Activated CD4-positive, alpha-beta T cell treated with anti-CD3 and anti-CD28 coated beads for 36 hours (primary cell): ENCODE results near the gene RPH3AL. TPM values are rescaled to one million over a fixed set of nuclear protein-coding genes. Genes with fewer than 3 reads are reported as not detected.
"Not testable (repeated sequence)": the region's sequence is repeated elsewhere in the genome, so short reads cannot be mapped to it uniquely, and the experiment has no call there.

Experiments used
- ATAC-seq: fragments of 200-7000 bp; cut with Tn5 transposase; one replicate; pipeline ENCODE4 v1.10.0; 2021; ENCODE audit warnings: mild to moderate bottlenecking, moderate library complexity
- CTCF ChIA-PET: fragments of 350-600 bp; sonication (Branson Sonifier 250); formaldehyde crosslinking; loops from one replicate; lab custom pipeline; 2021; ENCODE audit warnings: antibody characterized with exemption; lab: Charles Lee
- POLR2A ChIA-PET: fragments of 350-600 bp; sonication (Branson Sonifier 250); formaldehyde crosslinking; loops from one replicate; lab custom pipeline; 2021; ENCODE audit warnings: antibody characterized with exemption, inconsistent platforms; lab: Charles Lee
- DNase-seq: peaks from one replicate; pipeline ENCODE4 v3.0.0-alpha.2; 2020
- H3K27ac Mint-ChIP-seq: one replicate; pipeline ENCODE4 v1.8.0; 2021; ENCODE audit warnings: mixed read lengths
- H3K27me3 Mint-ChIP-seq: one replicate; pipeline ENCODE4 v1.8.0; 2021; ENCODE audit warnings: mixed read lengths
- H3K36me3 Mint-ChIP-seq: one replicate; pipeline ENCODE4 v1.8.0; 2021; ENCODE audit warnings: low read depth, mixed read lengths
- H3K4me1 Mint-ChIP-seq: one replicate; pipeline ENCODE4 v1.8.0; 2021; ENCODE audit warnings: mixed read lengths
- H3K4me3 Mint-ChIP-seq: one replicate; pipeline ENCODE4 v1.8.0; 2021; ENCODE audit warnings: mild to moderate bottlenecking, moderate library complexity, mixed read lengths
- H3K9me3 Mint-ChIP-seq: one replicate; pipeline ENCODE4 v1.8.0; 2021; ENCODE audit warnings: low read depth, mixed read lengths
- intact Hi-C, 2 experiments: fragments of 100-400 bp; cut with DNase I in 1 of 2; cut with micrococcal nuclease in 1 of 2; formaldehyde crosslinking; loops; one replicate each; pipeline versions ENCODE4 v1.14.2 to v1.15.1; 2022 to 2024; cut with DNase I, micrococcal nuclease
- total RNA-seq, 2 experiments: library from RNA; stranded (reverse); gene quantifications; one replicate each; pipeline ENCODE4 v1.2.3, GENCODE V29; 2021

Gene RPH3AL
- total RNA-seq, 2 experiments from 2014 or later = 1.4 to 2.0 TPM

DNA sequence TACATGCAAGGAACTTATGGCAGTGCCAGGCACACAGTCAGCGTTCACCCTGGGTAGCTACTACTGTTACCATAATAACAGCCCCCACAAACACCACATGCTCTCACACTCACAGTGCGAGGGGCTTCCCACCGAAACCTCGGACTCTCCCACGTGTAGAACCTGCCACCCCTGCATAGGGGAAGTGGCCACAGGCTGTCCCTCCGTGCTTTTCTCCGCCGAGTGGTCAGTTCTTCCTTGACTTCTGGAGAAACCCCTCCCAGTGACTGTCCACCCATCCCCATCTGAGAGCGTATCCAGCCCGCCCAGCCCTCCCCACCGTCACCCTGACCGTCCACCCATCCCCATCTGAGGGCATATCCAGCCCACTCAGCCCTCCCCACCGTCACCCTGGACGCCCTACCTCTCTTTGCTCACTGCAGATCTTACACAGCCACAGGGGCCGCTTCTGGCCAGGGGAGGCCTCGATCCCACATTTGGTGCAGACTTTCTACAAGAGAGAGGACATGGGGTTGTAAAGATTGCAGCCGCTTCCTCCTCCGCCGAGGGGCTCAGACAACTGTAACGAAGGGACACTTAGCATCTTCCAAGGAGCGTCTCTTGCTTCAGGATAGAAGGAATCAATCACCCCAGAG is 71.1 kb downstream of the RPH3AL start:
- POLR2A ChIA-PET = no interaction called here
- H3K36me3 Mint-ChIP-seq = no peaks in the 10 kb centered on the region
- no peak for ATAC-seq
- H3K4me3 Mint-ChIP-seq = no peak overlapping the region
- DNase-seq = no peak
- H3K27me3 Mint-ChIP-seq = no peaks in the 10 kb centered on the region
- no peaks in the 10 kb centered on the region for H3K9me3 Mint-ChIP-seq
- no peak overlapping the region for H3K27ac Mint-ChIP-seq
- H3K4me1 Mint-ChIP-seq = no peaks in the 10 kb centered on the region
- intact Hi-C loops = no loop called here
- CTCF ChIA-PET = no interaction called here

DNA sequence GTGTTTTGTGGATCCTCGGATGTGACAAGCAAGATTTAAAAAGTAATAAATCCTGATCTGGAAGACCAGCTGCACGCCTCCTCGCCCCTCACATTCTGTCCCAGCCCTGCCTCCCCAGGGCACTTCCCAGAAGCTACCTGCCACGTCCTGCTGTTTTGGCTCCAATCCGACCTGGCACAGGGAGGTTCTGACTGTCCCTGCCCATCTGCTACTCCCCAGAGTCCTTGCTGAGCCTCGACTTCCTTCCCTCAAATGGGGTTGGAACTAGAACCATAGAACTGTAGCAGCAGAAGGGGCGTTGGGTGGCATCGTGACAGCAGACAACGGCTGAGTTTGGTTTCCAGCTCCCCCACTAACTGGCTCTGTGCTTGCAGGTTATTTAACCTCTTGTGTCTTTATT is 71.7 kb downstream of the RPH3AL start:
- Mint-ChIP-seq H3K4me3 (no peak overlapping the region), H3K36me3 (no peaks in the 10 kb centered on the region), H3K4me1 (no peaks in the 10 kb centered on the region), H3K27ac (no peak overlapping the region), H3K27me3 (no peaks in the 10 kb centered on the region), H3K9me3 (no peaks in the 10 kb centered on the region)
- POLR2A ChIA-PET = no interaction called here
- DNase-seq = no peak
- CTCF ChIA-PET = no interaction called here
- intact Hi-C loops = no loop called here
- ATAC-seq = no peak

DNA sequence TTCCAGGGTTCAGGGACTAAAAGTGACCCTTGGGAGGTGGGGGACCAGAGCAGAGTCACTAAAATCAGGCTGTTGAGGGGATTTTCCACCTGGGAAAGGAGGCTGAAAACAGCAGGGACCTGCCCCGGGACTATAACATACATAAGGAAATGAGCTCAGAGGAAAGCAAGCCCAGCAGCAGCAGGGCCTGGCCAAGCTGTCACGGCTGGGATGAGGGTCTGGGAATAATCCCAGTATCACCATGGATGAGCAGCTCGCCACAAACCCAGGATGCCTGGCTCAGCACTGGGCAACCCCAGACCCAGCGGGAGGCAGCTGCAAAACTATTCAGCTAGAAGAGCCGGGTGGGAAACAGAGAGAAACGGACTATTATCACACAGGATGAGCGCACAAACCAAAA is 72.4 kb downstream of the RPH3AL start:
- no peak for ATAC-seq
- POLR2A ChIA-PET = no interaction called here
- no peak for DNase-seq
- H3K36me3 Mint-ChIP-seq = no peaks in the 10 kb centered on the region
- CTCF ChIA-PET = no interaction called here
- no peaks in the 10 kb centered on the region for H3K4me1 Mint-ChIP-seq
- intact Hi-C loops = no loop called here
- H3K27me3 Mint-ChIP-seq = no peaks in the 10 kb centered on the region
- H3K27ac Mint-ChIP-seq = no peak overlapping the region
- no peaks in the 10 kb centered on the region for H3K9me3 Mint-ChIP-seq
- no peak overlapping the region for H3K4me3 Mint-ChIP-seq

GRCh38 chr17:279776-280175 is 72.8 kb downstream of the RPH3AL start:
- no peaks in the 10 kb centered on the region for H3K9me3 Mint-ChIP-seq
- intact Hi-C loops = no loop called here
- no peak overlapping the region for H3K27ac Mint-ChIP-seq
- POLR2A ChIA-PET = no interaction called here
- no peak overlapping the region for H3K4me3 Mint-ChIP-seq
- CTCF ChIA-PET = no interaction called here
- no peak for DNase-seq
- no peaks in the 10 kb centered on the region for H3K4me1 Mint-ChIP-seq
- no peaks in the 10 kb centered on the region for H3K36me3 Mint-ChIP-seq
- ATAC-seq = no peak
- no peaks in the 10 kb centered on the region for H3K27me3 Mint-ChIP-seq

DNA sequence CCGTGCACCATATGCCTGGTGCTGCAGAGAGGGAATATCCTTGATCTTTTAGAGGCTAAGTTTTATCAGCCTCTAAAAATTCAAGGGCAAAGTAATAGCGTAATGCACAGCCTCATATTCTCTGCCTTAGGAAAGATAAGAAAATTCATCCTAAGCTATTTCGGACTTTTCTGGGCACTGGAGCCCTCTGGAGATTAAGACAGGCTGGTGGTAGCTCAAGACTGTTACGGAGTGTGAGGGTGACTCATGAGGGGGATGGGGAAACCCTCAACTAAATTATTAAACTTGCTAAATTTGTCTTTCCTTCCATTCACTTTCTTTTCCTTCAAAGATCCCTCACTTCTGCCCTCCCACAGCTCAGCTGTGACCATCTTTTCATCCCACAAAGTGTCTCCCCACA is 73.3 kb downstream of the RPH3AL start:
- no peaks in the 10 kb centered on the region for H3K4me1 Mint-ChIP-seq
- H3K27ac Mint-ChIP-seq = no peak overlapping the region
- POLR2A ChIA-PET = no interaction called here
- intact Hi-C loops = no loop called here
- no peaks in the 10 kb centered on the region for H3K9me3 Mint-ChIP-seq
- DNase-seq (no peak), ATAC-seq (no peak)
- H3K27me3 Mint-ChIP-seq = no peaks in the 10 kb centered on the region
- no peak overlapping the region for H3K4me3 Mint-ChIP-seq
- no peaks in the 10 kb centered on the region for H3K36me3 Mint-ChIP-seq
- CTCF ChIA-PET = no interaction called here

GRCh38 chr17:278676-279059 is 73.9 kb downstream of the RPH3AL start:
- Mint-ChIP-seq H3K36me3 (no peaks in the 10 kb centered on the region), H3K9me3 (no peaks in the 10 kb centered on the region), H3K4me1 (no peaks in the 10 kb centered on the region), H3K4me3 (no peak overlapping the region), H3K27ac (no peak overlapping the region), H3K27me3 (no peaks in the 10 kb centered on the region)
- CTCF ChIA-PET = no interaction called here
- DNase-seq (no peak), ATAC-seq (no peak)
- POLR2A ChIA-PET = no interaction called here
- intact Hi-C loops = no loop called here

DNA sequence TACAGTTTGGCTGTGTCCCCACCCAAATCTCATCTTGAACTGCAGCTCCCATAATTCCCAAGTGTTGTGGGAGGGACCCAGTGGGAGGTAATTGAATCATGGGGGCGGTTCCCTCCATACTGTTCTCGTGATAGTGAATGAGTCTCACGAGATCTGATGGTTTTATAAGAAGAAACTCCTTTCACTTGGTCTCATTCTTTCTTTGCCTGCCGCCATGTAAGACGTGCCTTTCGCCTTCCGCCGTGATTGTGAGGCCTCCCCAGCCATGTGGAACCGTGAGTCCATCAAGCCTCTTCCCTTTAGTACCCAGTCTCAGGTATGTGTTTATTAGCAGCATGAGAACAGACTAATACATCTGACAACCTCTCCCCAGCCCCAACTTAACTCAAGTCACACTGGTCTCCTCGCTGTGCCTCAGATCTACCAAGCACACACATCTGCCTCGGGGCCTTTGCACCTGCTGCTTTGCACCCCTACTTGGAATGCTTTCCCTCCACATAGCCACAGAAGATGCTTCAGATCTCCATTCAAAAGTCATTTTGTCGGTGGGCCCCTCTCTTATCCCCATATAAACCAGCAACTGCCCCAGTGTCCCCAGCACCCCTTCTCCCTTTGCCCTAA is 74.4 kb downstream of the RPH3AL start:
- no peak for ATAC-seq
- intact Hi-C loops = no loop called here
- no peak overlapping the region for H3K4me3 Mint-ChIP-seq
- ChIA-PET POLR2A (no interaction called here), CTCF (interaction anchor here (0.7 kb wide), 1 partner anchor 14 kb away, joined by 3 read pairs; no protein-coding TSS in a partner anchor)
- H3K9me3 Mint-ChIP-seq = no peaks in the 10 kb centered on the region
- H3K36me3 Mint-ChIP-seq = no peaks in the 10 kb centered on the region
- no peaks in the 10 kb centered on the region for H3K27me3 Mint-ChIP-seq
- no peak overlapping the region for H3K27ac Mint-ChIP-seq
- no peaks in the 10 kb centered on the region for H3K4me1 Mint-ChIP-seq
- DNase-seq = no peak

DNA sequence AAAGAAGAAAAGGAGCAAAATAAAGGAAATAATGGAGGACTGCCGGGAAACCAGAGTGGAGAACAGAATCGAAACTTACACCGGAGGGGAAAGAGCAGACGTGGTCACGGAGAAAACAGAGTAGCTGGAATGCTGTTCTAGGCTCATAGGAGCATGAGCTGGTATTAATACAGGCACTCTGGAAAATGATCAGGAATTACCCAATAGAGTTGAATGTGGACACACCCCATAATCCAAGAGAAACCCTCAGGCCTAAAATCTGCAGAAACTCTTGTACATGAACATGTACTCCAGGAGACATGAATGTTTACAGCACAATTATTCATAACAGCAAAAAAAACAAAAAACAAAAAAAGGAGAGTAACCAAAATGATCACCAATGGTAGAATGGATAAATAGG is 77.7 kb downstream of the RPH3AL start:
- POLR2A ChIA-PET = no interaction called here

GRCh38 chr17:273981-274832 is 78.4 kb downstream of the RPH3AL start:
- POLR2A ChIA-PET = no interaction called here
- no peak overlapping the region for H3K4me3 Mint-ChIP-seq

More for the DNA sequence above, 77.7 kb downstream of the RPH3AL start:
- intact Hi-C loops = no loop called here
- no peaks in the 10 kb centered on the region for H3K9me3 Mint-ChIP-seq
- H3K27me3 Mint-ChIP-seq = no peaks in the 10 kb centered on the region
- no peak for DNase-seq
- H3K27ac Mint-ChIP-seq = no peak overlapping the region
- no peaks in the 10 kb centered on the region for H3K4me1 Mint-ChIP-seq
- no peak overlapping the region for H3K4me3 Mint-ChIP-seq
- ATAC-seq = no peak
- H3K36me3 Mint-ChIP-seq = no peaks in the 10 kb centered on the region
- CTCF ChIA-PET = no interaction called here

DNA sequence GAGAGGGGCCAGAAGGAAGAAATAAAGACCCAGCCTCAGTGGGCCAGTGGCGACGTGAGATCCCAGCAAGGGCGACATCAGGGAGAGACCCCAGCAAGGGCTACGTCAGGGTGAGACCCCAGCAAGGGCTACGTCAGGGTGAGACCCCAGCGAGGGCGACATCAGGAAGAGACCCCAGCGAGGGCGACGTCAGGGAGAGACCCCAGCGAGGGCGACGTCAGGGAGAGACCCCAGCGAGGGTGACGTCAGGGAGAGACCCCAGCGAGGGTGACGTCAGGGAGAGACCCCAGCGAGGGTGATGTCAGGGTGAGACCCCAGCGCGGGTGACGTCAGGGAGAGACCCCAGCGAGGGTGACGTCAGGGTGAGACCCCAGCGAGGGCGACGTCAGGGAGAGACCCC is 79.8 kb downstream of the RPH3AL start:
- CTCF ChIA-PET, H3K4me1 Mint-ChIP-seq, H3K36me3 Mint-ChIP-seq, H3K27ac Mint-ChIP-seq, H3K9me3 Mint-ChIP-seq, ATAC-seq, H3K27me3 Mint-ChIP-seq, H3K4me3 Mint-ChIP-seq, DNase-seq, POLR2A ChIA-PET, intact Hi-C loops: not testable (repeated sequence)

More at GRCh38 chr17:273981-274832, 78.4 kb downstream of the RPH3AL start:
- Mint-ChIP-seq H3K27me3 (no peaks in the 10 kb centered on the region), H3K9me3 (no peaks in the 10 kb centered on the region), H3K27ac (no peak overlapping the region), H3K36me3 (no peaks in the 10 kb centered on the region), H3K4me1 (no peaks in the 10 kb centered on the region)
- intact Hi-C loops = no loop called here
- CTCF ChIA-PET = no interaction called here
- ATAC-seq (no peak), DNase-seq (no peak)

DNA sequence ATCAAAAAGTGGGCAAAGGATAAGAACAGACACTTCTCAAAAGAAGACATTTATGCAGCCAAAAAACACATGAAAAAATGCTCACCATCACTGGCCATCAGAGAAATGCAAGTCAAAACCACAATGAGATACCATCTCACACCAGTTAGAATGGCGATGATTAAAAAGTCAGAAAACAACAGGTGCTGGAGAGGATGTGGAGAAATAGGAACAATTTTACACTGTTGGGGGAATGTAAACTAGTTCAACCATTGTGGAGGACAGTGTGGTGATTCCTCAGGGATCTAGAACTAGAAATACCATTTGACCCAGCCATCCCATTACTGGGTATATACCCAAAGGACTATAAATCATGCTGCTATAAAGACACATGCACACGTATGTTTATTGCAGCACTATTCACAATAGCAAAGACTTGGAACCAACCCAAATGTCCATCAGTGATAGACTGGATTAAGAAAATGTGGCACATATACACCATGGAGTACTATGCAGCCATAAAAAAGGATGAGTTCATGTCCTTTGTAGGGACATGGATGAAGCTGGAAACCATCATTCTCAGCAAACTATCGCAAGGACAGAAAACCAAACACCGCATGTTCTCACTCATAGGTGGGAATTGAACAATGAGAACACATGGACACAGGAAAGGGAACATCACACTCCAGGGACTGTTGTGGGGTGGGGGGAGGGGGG is 80.5 kb downstream of the RPH3AL start:
- CTCF ChIA-PET, ATAC-seq, H3K27ac Mint-ChIP-seq, H3K4me1 Mint-ChIP-seq, intact Hi-C loops, POLR2A ChIA-PET, H3K36me3 Mint-ChIP-seq, H3K4me3 Mint-ChIP-seq, H3K9me3 Mint-ChIP-seq, DNase-seq, H3K27me3 Mint-ChIP-seq: not testable (repeated sequence)
